GM18517 (cell line): Measurements from ENCODE around the gene SH3BP4.

ENCODE experiments used
- ATAC-seq: cut with Tn5 transposase; IDR thresholded peaks from one replicate; pipeline ENCODE4 v1.9.1; 2021; ENCODE audit warnings: mild to moderate bottlenecking, moderate library complexity; ENCODE audit not compliant: unreplicated experiment

SH3BP4 gene

DNA sequence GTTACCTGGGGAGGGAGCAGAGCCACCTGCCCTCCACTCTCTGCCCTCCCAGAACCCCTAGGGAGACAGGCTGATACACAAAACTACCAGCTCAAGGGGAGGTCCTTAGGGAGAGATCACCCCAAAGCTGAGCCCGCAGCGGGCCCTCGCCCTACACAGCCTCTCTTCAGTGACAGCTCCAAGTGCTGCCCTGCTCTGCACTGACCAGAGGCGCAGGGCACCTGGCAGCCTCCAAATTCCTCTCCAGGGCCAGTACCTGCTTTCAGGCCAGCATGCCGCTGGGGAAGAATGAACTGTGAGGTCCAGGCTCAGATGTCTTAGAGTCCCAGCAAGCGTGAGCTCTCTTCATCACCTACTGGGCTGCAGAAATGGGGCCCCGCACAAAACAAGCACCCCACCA is 11.3 kb upstream of the SH3BP4 start:
- ATAC-seq = no peak

DNA sequence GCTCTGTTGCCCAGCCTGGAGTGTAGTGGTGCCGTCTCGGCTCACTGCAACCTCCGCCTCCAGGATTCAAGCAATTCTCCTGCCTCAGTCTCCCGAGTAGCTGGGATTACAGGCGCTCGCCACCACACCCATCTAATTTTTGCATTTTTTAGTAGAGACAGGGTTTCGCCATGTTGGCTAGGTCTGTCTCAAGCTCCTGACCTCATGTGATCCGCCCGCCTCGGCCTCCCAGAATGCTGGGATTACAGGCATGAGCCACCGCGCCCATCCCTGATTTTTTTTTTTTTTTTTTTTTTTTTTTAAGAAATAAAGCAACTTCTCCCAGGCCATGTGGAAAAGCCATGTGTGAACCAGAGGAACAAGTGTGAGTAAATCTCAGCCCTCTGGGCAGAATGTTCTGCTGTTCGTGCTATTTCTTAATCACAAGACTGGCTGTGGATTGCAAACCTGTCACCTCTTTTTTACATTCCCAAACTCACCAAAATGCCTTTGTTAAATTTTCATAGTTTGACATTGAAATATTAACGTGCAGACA is 6.4 kb upstream of the SH3BP4 start:
- ATAC-seq = no peak

DNA sequence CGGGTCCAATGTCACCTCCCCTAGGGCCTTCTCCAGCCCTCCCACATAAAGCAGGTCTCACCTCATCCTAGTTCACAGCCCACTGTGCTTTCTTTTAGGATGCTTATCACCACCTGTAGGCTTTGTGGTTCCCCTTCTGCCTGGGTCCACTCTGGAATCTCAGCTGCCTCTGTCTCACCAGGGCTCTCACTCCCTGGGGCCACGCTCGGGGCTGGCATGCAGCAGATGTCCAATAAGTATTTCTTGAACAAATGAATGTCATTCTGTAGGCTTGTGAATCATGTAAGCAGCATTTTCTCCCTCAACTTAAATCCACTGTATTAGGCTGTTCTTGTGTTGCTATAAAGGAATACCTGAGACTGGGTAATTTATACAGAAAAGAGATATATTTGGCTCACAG is 4.3 kb upstream of the SH3BP4 start:
- no peak for ATAC-seq

DNA sequence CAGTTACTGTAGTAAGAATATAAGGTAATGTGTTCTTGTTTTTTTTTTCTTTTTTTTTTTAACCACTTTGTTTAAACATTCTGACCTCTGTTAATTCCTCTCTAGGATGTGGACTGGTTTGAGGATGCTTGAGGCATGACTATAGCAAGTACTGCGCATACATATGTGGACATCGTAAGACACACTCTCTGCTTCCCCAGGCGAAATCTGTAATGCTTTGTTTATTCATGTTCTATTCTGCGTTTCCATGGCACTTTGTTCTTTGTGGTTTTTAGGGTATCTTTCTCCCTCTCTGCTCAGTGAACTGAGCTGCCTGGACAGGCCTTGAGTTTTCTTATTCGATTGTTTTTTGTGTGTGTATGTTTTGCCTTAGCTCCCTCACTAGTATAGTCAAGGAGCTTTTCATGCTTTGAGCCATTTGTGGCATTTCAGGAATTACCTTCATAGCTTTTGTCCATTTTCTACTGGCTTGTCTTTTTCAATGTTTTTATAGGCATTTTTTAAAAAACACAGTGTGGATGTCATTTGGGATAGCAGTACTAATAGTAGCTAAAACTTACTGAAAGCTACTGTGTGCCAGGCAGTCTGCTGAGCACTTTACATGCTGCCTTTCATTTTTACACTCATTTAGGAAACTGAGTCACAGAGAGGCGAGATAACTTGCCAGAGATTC is 1.9 kb upstream of the SH3BP4 start:
- no peak for ATAC-seq

DNA sequence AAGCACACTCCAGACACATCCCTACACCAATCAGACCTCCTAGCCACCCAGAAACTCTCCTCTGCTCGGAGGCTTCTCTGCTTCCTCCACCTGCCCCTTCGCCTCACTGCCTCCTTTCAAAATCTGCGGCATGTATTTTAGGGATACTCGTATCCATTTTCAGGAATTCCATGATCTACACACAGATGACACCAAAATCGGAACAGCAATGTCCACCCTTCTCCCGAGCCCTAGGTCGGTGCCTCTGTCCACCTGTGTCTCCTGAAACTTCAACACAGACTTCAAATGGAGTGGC is 1.4 kb upstream of the SH3BP4 start:
- ATAC-seq = no peak

DNA sequence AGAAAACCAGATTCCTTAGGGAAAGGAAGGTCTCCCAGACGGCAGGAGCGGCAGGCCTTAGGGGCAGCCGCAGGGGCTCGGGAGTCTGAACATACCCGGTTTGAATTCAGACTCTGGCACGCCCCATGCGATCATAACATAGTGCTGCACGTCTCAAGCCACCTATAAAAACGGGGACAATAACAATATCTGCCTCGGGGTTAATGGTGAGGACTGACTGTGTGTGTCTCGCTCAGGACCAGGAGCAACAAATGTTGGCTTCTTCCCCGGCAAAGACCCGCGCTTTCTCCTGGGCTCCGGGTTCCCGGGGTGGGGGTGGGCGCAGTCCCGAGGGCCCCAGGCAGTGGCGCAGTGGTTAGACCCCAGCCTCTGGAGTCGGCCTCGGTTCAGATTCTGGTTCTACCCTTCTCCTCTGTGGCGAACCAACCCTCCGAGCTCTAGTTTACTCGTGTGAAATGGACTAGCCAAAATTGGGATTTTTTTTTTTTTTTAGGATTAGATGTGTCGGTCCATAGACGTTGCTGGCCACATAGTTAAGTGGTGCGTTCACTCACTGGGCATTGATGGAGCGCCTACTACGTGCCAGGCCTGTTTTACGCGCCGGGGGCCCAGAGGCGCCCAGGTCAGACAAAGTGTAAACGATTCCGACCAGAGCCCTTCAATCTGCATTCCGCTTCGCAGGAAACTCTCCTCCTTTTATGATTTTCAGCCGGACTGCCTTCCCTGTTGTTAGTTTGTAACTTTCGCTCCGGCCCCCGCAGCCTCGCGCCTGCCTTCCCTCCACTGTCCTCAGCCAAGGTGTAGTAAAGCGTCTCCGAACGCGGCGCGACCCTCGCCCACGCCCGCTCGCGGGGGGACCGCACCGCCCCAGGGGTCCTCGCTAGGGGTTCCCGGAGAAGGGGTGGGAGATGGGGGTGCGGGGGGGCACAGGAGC is 820 bp upstream of the SH3BP4 start:
- ATAC-seq = no peak

DNA sequence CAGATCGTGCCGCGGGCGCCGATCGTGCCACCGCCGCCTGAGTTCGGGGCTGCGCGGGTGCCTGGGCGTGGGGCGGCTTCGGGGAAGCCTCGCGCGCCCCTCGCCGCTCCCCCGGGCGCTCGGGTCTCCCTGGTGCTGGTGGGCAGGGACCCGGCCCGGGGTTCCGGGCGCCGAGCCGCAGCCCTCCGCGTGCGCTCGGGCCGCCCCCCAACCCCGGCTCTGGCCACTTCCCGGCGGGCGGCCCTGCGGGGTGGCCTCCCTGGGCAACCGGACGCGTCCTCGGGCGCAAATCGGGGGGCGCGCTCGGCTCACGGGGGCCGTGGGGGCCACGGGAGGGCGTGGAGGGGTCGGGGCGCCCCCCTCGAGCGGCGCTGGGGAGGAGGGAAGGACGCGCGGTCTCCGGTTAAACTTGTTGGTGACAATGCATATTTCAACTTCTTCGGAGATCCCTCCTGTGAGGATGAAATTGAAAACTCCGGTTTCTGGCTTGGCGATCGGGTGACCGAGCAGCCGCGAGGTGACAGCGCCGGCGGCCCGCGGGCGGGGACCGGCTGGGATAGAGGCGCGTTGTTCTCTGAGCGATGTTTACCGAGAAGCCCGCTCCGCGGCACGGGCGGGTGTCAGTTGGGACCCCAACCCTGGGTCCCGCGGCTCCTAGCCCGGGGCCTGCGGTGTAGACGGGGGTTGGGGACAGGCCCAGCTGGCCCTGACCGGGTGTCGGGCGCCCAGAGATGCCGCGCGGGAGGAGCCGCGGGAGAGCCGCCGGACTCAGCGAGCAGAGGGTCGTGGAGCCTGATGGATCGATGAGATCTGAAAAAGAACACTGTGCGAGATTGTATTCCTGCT is 676 bp downstream of the SH3BP4 start:
- ATAC-seq = no peak

DNA sequence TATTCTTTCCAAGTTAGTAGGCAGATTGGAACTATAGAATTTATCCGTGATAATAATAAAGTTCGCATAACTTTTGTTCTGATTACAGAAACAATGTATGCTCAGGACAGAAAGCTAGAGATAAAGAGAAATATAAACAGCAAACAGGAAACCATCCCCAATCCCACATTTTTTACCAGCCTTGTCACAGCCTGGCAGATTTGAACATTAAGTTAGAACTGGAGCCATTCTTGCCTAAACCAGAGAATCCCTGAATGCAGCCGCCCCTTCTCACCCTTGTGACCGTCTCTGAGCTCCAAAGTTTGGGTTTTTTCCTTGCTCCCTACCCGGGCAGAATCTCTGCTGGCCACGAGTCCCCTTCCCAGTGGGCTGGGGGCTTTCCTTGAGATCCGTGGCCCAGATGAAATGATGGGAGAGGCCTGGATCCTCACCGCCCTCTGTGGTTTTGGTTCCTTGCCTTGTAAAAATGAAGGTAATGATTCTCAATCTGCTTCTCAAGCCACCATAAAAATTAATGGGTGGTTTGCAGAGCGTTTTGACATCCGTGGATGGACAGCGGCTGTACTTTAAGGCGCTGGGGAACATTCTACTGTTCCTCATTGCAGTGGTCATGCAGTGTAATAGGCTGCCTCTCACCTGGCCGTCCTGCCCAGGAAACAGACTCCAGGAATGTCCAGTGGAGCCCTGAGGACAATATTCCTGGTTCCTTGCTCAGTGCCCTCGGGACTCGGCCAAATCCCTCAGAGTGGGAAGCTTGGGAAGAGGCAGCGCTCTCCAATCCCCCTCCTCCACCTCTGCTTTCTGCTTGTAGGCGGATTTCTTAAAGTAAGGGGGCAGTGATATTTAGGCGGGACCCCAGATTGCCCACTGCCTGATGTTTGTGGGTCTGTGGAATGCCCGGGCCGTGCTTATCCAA is 1.6 kb downstream of the SH3BP4 start:
- ATAC-seq = no peak

DNA sequence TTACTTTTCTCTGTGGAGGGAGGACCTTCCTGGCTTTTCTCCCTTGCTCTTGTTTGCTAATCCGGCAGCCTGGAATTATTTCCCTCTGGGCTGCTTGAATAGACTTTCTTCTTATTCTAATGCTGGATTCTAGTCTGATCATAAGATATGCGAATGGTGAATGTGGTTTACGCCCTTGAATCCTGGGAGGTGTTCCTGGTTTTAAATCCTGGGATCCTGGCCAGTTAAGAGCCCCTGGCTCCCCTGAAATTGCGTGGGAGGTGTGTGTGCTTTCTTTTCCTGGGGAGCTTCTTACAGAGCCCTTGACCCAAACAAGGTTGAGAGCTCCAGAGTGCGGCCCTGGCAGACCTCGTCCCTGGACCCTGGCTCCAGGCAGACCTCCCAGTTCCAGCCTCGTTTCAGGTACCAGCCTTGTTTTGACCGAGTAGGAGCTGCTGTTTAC is 2.8 kb downstream of the SH3BP4 start:
- ATAC-seq = no peak

DNA sequence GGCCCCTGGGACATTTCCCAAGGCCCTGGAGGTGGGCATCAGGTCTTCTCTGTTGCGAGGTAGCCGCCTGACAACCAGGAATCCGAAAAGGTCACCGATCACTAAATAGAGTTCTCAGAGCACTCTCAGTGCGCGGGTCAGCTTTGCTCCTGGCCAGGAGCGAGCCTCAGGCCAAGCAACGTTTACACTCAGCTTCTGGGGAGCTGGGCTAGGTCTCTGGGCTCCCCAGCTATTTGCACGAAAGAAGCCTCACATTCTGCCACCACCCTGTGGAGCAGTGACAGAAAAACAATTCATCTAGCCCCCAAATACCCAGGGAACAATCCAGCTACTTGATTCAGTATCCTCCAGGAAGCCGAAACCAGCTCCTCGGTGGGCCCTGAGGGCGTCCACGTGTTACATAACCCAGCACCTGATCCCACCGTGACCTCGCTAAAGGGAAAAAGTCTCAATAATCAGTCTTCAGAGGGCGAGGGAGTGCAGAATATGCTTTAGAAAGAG is 3.3 kb downstream of the SH3BP4 start:
- ATAC-seq = no peak

DNA sequence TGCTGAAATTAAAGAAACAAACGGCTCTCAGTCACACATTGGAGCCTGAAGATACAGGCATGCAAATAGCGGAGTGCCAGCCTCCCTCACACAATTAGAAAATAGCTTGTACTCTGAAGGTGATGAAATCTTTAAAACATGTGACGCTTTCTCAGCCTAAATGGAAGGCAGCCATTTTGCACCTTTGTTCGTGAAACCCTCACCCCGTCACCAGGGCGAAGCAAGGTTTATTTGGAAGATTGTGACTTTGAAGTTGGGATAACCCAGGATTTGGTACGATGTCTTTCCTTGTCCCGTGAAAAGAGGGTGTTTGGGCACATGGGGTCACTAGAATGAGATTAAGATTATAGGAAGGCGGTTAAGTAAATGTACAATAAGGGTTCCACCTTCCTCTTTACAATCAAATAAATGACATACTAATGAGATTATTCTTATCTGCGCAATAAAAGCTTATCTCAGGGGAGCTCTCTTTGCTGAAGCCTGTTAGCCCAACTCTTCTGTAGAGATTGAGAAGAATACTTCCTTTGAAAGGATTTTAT is 4.2 kb downstream of the SH3BP4 start:
- ATAC-seq = no peak

DNA sequence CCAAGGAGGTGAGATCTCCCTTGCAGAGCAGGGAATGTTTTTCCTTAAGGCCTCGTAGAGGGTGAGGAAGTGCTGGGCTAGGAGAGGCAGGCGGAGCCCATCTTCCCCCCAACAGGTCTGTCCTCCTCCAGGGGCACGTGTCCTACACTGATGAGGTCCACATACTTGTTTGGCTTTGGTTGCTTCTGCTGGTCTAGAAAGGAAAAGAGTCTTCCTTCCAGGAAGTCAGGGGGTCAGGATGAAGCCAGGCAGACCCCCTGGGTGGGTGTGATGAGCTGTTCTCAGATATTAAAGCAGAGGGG is 6.0 kb downstream of the SH3BP4 start:
- no peak for ATAC-seq

DNA sequence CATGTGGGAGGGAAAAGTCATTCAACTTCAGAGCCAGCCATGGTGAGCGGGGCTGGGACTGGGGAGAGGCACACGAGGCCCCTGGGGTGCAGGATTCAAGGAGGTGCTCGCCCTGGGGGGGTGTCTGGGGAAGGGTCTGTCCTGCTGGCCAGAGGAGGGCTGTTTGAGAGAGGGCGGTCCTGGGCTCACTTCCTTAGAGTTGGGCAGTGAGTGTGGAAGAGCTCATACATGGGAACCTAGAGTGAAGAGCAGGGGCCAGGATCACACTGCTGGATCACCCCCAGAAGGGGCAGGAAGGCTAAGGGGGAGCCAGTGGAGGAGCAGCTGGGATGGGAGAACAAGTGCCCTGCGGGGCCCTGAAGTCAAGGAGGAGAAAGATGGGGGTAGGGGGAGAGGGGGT is 6.5 kb downstream of the SH3BP4 start:
- no peak for ATAC-seq

DNA sequence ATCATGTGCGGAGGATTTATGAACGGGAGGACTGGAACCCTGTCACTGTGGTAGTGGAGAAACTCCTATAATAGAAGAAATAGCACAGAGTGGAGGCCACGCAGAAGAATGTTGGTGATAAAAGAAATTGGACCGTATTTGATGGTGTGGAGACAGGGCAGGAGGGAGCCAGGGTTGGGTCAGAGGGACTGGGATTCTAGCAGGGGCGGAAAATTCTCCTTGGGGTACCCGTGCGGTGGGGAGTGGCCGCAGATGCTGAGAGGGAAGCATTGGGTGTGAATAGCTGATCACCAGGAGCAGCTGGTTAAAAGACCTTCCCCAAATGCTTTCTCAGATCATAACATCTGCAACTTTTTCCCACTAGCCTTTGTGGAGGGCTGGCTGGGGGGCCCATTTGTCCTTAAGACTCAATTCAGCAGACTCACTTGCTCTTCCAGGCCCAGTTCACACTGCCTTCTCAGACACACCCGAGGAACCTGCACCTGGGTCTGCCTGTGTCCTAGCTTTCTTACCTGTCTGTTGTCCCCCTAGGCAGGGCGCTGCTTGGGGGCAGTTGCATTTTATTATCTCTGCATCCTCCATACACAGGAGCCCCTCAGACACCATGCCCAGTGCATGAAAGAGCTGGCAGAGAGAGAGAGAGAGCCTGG is 7.1 kb downstream of the SH3BP4 start:
- no peak for ATAC-seq

DNA sequence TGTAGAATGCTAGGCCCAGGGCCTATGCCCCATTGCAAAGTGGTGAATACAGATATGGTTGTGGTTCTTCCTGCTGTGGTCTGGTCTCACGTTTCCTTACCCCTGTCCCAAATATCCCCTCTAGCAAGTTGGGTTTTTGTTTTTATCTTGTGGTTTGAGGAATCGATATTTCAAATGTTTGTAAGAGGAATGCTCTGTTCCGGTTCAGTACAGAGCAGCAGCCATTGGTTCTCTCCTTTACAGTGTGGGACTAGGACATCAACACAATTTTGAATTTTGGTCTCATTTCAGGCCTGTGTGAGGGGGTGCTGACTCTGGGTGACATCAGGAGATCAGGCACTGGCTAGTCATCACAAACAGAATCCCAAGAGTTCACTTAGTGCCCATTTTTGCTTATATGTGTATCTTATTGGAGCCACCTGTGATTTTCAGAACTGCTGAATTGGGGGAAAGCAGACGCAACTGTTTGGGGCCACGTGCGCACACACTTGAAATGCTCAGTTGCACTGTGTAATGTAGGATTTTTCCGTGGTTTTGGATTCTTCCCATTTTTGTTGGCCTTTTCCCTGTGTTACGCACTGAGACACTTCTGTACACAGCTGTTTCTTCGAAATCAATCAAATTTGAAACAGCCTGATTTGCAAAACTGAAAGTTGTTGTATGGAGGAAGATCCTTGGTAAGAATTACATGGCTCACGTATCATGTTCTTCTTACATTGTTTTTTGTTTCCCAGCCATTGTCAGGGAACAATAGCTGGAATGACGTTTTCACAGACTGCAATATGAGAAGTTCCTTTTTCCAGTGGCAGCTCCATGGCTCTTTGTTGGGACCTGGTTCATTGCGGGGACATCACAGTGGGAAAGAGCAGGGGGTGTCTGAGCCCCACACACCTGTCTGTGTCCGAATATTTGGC is 8.6 kb downstream of the SH3BP4 start:
- ATAC-seq = no peak

DNA sequence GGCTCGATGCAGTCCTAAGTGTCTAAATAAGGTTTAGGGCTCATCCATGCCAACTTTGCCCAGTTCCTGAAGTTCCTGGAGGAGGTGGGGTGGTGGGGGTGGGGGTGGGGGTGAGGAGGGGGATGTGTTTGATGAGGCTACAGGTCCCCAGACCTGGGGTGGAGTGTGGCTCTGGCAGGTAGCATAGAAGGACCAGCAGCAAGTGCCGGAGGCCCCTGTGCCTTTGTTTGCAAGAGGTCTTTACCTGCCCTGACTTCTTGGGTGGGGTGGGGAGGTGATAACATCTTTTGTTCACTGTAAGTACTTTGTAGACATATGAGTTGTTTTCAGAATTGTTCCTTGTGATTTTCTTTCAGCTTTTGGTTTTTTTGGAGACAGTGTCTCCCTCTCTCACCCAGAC is 10.0 kb downstream of the SH3BP4 start:
- ATAC-seq = no peak

DNA sequence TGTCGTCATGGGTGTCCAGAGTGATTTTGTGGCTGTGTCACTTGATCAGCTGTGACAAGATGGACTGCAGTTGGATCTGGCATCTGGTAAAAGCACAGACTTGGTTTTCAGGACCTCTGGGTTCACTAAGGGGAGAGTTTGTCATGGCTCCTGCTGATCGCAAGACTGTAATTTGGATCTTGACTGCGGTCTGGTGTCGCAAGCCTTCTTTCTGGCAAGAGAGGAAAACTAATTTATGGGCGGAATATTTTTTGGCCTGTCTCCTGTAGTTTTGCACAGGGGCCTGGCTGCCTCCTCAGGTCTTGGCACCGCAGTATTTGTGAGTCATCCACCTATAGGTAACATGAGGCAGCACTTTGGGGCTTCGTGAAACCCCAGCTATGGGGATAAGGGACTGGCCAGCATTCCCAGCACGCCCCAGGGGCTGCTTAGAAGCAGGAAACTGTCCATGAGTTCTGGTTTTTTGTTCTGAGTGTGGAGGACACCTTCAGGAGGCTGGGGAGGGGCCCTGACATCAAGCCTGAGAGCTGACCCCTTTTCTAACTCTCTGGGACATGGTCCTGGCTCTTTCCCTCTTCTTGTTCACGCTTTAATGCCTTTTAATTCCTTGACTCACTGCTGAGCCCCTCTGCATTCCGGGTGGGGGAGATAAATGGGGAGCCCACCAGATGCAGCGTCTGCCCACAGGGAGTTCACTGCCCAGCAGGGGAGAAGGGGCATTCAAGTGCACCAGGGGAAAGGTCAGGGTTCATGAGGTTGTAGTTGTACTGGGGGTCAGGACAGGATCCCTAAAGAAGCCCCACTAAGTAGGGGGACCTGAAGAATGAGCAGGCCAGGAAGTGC is 12.2 kb downstream of the SH3BP4 start:
- ATAC-seq = no peak
